ENCODE measurements around the gene PTCD1.
A peak's percentile ranks its signal among the peaks of the same experiment; 100 is the strongest.
"Not testable (repeated sequence)": the region's sequence is repeated elsewhere in the genome, so short reads cannot be mapped to it uniquely, and the experiment has no call there.

Gene PTCD1

DNA sequence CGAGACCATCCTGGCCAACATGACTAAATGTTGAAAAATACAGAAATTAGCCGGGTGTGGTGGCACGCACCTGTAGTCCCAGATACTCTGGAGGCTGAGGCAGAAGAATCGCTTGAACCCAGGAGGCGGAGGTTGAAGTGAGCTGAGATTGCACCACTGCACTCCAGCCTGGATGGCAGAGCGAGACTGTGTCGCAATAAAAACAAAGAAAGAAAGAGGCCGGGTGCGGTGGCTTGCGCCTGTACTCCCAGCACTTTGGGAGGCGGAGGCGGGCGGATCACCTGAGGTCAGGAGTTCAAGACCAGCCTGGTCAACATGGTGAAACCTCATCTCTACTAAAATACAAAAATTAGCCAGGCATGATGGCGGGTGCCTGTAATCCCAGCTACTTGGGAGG, 51.4 kb downstream of the PTCD1 start:
- not testable (repeated sequence) for DNase-seq (ENCODE audit: low spot score)

DNA sequence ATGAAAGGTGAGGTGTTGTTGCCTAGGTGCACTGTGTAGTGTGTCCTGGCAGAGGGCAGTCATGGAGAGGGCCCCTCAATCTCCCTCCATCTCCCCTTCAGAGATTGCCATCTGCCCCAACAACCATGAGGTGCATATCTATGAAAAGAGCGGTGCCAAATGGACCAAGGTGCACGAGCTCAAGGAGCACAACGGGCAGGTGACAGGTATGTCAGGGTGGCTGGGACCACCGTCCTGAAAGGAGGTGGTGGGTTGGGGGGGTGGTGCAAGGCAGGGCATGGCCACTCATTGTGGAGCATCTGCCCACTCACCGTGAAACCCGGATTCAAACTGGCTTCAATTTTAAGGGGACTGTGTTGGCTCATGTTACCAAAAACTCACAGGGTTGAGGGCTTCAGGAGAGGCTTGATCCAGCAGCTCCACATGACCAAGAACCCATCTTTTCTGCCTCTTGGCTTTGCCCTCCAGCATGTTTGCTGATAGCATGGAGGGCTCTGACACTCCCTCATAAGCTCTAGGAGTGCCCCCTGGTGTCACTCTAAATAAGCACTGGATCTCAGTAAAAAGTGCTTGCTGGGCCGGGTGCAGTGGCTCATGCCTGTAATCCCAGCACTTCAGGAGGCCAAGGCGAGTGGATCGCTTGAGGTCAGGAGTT, 51.9 kb downstream of the PTCD1 start:
- DNase-seq (ENCODE audit: low spot score), result no peak

DNA sequence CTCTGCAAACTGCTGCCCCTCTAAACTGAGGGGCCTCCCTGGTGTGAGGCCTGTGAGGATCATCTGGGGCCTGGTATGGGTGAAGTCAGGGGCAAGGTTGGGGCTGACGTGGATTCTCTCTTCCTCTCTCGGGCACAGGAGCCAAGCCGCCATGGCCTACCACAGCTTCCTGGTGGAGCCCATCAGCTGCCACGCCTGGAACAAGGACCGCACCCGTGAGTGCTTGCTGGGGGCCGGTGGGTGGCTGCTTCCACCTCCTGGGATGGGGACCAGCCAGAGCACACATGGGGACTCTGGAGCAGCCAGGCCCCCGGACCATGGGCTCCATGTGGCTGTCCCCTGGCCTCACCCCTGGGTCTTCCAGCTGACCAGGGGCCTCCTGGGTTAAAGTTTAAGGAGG, 53.0 kb downstream of the PTCD1 start:
- DNase-seq (ENCODE audit: low spot score), result no peak

DNA sequence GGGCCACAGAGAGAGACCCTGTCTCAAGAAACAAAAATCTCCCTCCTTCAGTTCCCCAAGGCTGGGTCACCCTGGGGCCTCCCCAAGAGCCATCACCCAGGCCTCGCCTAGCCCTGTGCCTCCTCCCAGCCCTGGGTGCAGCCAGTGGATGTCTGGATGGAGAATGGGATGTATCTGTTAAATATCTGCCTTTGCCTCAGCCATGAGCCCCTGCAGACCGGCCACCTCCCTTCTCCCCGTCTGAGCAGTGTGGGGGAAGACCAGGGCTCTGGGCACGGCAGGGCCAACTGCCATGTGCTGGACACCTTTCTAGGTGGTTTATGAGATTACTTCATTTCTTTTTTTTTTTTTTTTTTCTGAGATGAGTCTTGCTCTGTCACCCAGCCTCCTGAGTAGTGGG, 54.1 kb downstream of the PTCD1 start:
- no peak for DNase-seq (ENCODE audit: low spot score)

DNA sequence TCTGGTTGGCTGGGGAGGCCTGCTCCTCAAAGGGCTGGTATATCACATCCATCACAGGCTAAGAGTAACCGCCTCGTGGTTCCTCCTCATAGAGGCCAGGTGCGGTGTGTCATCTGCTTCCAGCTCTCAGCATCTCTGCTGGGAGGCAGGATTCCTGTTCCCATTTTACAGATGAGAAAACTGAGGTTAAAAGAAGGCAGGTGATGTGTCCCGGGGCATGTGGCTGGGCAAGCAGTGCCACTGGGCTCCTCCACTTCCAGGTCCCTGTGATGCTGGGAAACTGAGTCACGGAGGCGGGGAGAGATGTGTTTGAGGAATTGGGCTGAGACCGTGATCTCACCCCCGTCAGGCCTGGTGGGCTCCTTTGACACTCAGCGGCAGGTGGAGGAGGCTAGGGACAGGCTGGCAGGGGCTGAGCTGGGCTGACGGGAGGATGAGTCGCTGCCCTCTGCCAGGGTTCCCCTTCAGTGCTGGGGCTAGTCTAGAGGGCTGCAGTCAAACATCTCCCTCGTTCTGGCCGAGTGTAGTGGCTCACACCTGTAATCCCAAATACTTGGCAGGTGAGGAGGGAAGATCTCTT, 54.7 kb downstream of the PTCD1 start:
- no peak for DNase-seq (ENCODE audit: low spot score)

DNA sequence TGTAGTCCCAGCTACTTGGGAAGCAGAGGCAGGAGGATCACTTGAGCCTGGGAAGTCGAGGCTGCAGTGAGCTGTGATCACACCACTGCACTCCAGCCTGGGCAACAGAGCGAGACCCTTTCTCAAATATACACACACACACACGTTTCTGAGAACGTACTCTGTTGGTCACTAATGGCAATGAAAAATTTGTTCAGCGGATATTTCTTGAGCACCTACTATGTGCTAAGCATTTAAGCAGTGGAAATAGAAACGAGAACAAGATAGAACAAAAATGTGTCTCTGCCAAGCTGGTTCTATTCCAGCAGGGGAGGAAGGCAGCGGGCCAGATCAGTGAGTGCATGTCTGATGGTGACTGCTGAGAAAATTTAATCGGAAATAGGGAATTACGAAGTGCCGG, 55.4 kb downstream of the PTCD1 start:
- no peak for DNase-seq (ENCODE audit: low spot score)

DNA sequence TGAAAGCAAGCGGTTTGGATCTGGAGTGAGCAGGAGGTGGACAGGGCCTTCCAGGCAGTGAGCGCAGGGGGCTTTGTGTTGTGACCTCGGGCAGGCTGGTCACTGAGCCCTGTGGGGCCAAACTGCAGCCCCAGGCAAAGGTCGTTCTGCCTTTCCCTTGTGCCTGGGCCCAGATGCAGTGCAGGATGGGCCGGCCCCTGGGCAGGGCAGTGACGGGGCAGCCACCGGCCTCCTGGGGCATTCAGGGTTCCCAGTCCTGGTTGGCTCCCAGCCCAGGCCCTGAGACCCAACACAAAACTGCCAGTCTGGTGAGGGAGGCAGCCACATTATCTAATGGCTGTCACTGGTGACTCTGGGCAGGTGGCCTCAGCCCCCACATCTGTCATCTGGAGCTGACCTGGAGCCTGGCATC, 56.9 kb downstream of the PTCD1 start:
- no peak for DNase-seq (ENCODE audit: low spot score)

DNA sequence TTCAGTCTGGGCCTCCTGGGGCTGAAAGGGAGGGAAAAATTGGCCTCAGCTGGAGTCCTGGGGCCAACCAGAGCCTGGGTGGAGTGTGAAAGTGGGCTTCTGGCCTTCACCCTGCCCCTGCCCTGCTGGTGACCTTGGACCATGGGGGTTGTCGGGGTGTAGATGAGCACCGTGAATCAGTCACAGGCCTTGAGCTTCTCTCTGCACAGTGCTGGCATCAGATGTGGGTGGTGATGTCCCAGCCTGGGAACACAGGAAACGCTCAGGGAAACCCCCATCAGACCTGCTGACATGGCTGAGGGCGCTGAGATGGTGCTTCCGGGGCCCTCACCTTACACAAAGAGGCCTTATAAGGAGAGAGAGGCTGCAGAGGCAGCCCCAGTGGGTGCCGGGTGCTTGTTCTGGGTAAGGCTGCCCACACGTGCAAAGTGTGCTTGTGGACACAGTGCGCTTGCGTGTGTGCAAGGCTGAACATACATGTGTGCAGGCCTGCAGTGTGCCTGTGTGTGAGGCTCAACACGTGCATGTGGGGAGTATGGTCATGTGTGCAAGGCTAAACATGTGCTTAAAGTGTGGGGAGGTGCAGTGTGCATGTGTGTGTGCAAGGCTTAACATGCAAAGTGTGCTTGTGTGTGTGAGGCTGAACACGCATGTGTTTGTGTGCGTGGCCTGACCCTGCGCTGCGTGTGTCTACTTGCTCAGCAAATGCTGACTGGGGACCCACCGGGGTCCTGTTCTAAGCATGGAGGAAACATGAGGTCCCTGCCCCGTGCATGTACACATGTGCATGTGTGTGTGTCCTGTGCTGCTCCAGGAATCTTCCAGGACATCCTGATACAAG, 57.6 kb downstream of the PTCD1 start:
- DNase-seq (ENCODE audit: low spot score), result no peak

DNA sequence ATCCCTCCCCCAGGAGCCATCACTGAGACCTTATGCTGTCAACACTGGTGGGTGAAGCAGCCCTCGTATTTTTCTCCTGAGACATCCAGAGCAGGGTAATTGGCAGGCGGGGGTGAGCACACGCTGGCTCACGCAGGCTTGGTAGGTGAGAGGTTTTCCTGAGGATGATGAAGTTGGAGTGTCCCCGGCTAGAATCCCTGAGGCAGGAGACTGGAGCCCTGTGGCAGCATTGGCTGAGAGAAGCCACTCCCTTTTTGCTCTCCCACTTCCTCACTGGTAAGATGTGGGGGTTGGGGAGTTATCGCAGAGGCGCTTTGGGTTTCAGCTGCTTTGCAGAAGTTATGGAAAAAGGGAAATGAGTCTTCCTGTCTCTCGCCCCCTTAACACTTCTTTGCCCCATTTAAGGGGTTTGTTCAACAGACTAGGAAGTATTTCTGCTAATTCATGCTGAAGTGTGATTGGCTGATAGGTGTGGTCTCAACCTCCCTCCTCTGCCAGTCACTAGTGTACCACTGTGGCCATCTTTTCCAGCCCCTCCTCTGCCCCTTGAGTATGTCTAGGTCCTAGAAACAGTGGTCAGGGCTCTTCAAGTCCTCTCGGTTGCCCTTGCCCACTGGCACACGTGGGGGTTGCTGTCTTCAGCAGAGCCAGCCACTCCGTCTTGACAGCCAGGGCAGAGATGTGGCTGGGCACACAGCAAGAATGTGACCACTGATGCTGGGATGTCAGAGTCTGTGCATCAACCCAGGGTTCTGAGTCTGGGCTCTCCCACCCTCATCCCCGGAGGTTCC, 58.4 kb downstream of the PTCD1 start:
- DNase-seq (ENCODE audit: low spot score), result peak; percentile 73

DNA sequence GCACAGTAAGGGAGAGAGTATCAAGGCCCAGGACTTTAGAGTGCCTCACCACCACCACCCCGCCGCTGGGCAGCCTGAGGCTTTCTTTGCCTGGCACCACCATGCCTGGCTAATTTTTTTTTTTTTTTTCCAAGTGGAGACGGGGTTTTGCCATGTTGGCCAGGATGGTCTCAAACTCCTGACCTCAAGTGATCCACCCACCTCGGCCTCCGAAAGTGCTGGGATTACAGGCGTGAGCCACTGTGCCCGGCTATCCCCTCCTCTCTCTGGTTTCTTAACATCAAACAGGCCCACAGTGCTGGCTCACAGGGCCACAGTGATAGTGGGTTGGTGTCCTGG, 58.9 kb downstream of the PTCD1 start:
- not testable (repeated sequence) for DNase-seq (ENCODE audit: low spot score)

DNA sequence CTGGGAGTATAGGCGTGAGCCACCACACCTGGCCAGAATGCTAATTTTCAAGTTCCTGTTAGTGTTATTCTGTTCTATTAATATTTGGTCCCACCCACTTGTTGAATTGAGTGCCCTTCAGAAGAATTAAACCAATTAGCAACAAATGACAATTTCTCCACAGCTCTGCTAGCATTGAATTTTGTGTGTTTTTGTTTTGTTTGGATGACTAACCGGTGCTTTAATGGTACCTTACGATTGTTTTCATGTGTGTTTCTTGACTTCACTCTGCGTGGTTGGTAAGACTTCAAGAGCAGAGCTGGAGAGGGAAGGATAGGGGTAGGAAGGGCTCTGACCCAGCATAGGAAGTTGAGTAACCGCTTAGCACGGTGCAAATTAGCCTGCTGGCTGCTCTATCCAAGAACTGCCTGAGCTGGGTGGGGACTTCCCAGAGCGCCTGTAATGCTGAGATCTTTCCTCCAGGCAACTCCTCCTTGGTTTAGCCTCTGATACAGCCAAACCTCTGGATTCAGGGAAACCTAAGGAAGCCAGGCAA, 59.5 kb downstream of the PTCD1 start:
- peak; percentile 33 for DNase-seq (ENCODE audit: low spot score)

DNA sequence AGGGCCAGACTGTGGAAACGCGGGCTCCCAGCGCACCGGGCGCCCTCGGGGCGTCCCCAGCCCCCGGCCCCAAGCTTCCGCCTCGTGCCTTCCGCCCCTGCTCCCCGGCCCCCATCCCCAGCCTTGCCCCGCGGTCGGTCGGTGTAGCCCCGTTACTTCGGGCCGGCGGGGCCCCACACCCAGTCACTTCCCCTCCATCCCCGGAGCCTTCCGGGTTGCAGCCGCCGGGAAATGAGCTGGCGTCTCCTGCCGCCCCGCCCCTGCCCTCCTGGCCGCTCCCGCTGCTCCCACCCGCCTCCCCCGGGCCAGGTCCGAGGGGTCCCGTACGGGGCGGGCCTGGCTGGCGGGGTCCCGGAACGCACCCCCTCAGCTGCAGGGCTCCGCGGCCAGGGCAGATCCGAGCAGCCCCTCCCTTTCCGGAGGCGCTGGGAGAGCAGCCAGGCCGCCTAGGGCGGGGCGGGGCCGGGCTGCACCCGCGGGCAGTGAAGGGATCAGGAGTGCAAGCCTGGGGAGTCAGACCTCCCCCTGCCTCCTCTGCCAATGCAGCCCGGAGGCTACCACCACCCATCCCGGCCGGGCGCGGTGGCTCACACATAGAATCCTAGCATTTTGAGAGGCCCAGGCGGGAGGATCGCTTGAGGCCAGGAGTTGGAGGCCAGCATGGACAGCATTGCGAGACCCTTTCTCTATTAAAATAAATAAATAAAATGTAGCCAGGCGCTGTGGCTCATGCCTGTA, 63.4 kb downstream of the PTCD1 start:
- DNase-seq (ENCODE audit: low spot score), result peak; percentile 60

DNA sequence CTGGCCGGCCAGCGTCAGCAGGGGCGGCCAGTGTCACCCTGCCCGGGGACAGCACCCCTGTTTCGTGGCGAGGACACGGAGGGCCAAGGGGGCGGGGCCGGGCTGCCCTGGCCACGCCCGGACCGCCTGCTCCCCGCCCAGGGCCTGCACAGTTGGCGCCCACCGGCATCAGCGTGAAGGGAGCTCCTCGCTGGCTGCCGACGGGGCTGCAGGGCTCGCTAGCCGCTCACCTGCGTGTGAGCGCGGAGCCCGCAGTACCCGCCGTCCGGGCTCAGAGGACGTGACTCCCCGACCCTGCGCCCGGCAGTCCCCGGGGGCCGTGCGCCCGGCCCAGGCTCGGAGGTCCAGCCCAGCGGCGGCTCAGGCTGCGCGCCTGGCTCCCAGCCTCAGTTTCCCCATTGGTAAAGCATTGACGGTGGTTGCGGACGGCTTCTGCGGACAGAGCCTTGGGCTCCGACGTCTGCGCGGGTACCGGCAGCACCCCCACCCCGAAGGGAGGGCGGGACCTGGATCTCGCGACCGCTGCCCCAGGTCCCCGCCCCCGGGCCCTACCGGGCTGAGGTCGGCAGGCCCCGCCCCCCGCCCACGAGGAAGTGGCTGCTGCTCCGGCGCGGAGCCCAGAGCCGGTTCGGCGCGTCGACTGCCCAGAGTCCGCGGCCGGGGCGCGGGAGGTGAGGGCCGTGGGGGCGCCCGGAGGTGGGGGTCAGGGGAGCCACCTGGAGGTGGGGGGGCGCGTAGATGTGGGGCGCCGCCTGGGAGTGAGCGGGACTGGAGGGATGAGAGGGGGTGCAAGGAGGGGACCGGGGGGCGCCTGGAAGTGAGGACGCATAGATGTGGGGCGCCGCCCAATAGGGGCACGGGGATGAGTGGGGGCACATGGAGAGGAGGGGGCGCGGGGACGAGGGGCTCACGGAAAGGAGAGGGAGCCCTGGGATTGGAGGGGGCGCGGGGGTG, 64.2 kb downstream of the PTCD1 start, which contains the start of gene ARPC1B:
Gene ARPC1B, plus strand, starts transcription at position 620 of the 954 bp plus-strand sequence. CDS start 10,985 bp downstream, outside the sequence.
- DNase-seq (ENCODE audit: low spot score), result peak; percentile 33

DNA sequence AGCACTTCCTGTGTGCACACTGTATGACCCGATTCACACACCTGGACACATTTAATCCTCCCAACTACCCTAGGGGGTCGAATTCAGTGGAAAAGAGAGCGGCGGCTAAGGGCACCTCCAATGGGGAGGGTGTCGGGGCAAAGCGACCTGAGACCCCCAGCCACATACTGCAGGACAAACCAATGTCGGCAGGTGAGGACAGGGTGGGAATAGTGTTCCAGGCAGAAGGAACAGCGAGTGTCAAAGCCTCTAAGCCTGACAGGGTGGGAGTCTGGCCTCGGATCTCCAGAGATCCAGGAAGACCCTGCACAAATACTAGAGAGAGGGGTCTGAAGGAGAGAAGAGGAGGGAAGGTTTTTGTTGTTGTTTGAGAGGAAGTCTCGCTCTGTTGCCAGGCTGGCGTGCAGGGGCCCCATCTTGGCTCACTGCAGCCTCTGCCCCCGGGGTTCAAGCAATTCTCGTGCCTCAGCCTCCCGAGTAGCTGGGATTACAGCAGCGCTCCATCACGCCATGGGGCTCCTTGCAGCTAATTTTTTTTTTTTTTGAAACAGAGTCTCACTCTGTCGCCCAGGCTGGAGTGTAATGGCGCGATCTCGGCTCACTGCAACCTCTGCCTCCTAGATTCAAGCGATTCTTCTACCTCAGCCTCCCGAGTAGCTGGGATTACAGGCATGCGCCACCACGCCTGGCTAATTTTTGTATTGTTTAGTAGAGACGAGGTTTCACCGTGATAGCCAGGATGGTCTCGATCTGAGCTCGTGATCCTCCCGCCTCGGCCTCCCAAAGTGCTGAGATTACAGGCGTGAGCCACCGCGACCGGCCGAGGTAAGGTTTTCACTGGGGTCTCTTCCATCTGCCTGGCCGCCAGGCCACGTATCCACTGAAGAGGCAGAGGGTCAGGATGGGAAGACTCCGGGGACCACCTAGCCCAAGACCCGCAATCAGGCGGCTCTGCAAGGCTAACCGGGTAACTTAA, 65.2 kb downstream of the PTCD1 start:
- DNase-seq (ENCODE audit: low spot score), result no peak

DNA sequence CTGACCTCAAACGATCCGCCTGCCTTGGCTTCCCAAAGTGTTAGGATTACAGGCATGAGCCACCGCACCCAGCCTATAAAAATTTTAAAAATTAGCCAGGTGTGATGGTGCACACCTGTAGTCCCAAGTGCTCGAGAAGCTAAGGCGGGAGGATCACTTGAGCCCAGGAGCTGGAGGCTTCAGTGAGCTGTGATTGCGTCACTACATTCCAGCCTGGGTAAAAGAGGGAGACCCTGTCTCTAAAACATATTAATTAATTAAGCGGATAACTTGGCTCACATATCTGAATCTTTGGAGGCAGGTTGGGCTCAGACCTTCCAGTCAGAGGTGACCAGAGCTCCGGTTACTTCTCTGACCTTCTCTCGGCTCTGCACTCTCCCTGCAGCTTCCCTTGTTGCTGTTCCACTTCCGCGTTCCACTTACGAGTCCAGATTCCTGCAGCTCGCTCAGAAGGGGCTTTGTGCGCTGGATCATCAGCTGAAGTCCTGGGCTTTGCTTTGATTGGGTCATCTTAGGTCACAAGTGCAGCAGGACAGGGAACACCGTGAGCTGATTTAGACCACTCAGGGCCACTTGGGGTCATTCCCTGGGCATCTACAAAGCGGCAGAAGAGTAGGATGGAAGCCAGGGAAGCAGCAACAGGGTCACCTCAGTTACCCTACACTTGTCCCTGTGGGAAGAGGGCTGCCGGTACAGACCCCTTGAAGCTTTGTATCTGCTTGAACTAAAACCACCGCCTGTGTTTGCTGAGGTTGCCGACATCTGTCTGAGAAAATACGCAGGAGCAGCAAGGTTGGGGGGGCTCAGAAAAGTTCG, 66.1 kb downstream of the PTCD1 start:
- DNase-seq (ENCODE audit: low spot score), result no peak

DNA sequence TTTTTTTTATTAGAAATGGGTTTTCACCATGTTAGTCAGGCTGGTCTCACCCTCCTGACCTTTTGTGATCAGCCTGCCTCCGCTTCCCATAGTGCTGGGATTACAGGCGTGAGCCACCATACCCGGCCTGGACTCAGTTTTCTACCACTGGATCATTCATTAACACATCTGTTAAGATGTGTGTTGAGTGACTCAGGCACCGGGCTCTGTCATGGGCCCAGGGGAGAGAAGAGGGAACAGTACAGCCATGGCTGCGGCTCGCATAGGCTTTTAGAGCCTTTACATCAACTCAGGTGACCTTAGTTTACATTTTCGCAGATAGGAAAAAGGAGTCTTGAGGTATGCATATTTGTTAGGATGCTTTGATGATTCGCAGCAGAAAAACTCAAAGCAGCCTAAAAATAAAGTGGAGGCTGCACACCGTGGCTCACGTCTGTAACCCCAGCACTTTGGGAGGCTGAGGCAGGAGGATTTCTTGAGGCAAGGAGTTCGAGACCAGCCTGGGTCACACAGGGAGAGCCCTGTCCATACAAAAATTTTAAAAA, 67.2 kb downstream of the PTCD1 start:
- DNase-seq (ENCODE audit: low spot score), result no peak

DNA sequence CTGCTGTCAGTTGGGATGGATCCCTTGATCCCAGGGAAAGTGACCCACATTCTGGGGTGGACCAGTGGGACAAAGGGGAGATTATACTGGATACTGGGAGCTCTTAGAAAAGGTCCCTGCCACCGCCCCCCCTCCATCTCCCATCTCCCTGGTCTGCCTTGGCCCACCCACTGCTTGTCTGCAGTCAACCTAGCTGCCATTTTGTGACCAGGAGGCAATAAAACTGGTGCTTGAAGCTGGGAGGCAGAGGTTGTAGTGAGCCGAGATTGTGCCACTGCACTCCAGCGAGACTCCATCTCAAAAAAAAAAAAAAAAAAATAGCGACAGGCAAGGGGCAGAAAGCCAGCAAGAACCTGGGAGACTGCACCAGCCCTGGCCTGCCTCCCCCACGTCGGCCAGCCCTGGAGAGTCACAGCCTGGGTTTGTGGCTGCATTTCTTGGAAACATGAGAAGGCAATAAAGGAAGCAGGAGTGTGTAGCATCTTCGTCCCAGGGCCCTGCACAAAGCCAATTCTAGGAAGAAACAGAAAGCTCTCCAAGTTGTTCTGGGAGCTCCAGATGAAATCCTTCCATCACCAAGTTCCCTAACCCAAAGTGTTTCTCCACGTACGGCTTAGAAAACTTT, 68.7 kb downstream of the PTCD1 start:
- no peak for DNase-seq (ENCODE audit: low spot score)

Data from globus pallidus (tissue), 1 donor.